Body of pancreas (tissue), 4 donors: ENCODE measurements around the gene APLNR. TPM values are rescaled to one million over a fixed set of nuclear protein-coding genes. Genes with fewer than 3 reads are reported as not detected.

Source experiments
- ATAC-seq: fragments of 150-250 bp; one replicate; pipeline ENCODE4 v1.9.1; 2016
- DNase-seq, 4 donors: peaks; one replicate each; pipeline ENCODE4 v3.0.0-alpha.2; 2019
- H3K27ac ChIP-seq, 4 donors: fragments of 200-600 bp; sonication (generic); 1 replicate in 3 of 4; 2 replicates in 1 of 4; pipeline versions ENCODE4 v1.5.1 to v1.6.1; 2016 to 2019; ENCODE audit warnings: mild to moderate bottlenecking in 1 of 4, mixed read lengths in 1 of 4, moderate library complexity in 1 of 4
- H3K27me3 ChIP-seq, 2 donors: fragments of 200-600 bp; sonication (generic); one replicate each; pipeline ENCODE4 v1.6.0; 2016; ENCODE audit warnings: mild to moderate bottlenecking in 1 of 2
- H3K36me3 ChIP-seq, 2 donors: fragments of 200-600 bp; sonication (generic); replicated peaks in 1 of 2; 2 replicates each; pipeline ENCODE4 v1.5.1; 2016; ENCODE audit warnings: low read depth in 2 of 2; ENCODE audit not compliant: insufficient read depth in 1 of 2
- H3K4me1 ChIP-seq: fragments of 200-600 bp; sonication (generic); one replicate; pipeline ENCODE4 v1.6.0; 2016
- H3K4me3 ChIP-seq, 2 donors: fragments of 200-600 bp; sonication (generic); 1 replicate in 1 of 2; 2 replicates in 1 of 2; pipeline ENCODE4 v1.5.1; 2016 to 2019
- H3K9me3 ChIP-seq, 3 donors: fragments of 200-600 bp; sonication (generic); 1 replicate in 2 of 3; 2 replicates in 1 of 3; pipeline ENCODE4 v1.5.1; 2016
- POLR2A ChIP-seq, 3 donors: fragments of 450-650 bp; IDR thresholded peaks; one replicate each; pipeline ENCODE4 v1.6.1; 2016; ENCODE audit warnings: antibody characterized with exemption in 3 of 3, mild to moderate bottlenecking in 2 of 3
- WGBS, 2 donors: methylation state at CpG; one replicate each; pipeline ENCODE4 v1.1.5; 2017; 5-methylcytosine and 5-hydroxymethylcytosine counted together
- intact Hi-C: fragments of 100-400 bp; cut with DNase I; formaldehyde crosslinking; loops from one replicate; pipeline ENCODE4 v1.15.1; 2023
- total RNA-seq, 2 donors: library from RNA; depleted of rRNA; stranded (reverse); fragments of >200 nt; gene quantifications; one replicate each; pipeline ENCODE4 v1.1.0, GENCODE V29; 2016
- TF ChIP-seq, protein P1 (sequence below), 7 experiments: fragments of 450-650 bp in 4 of 7; fragments of 200-600 bp in 3 of 7; sonication (generic) in 3 of 7; IDR thresholded peaks; one replicate each; pipeline ENCODE4 v1.5.1; 2016 to 2019; ENCODE audit warnings: antibody characterized with exemption in 7 of 7

Gene APLNR
- total RNA-seq, 2 donors from 2014 or later, result 0.66 to 1.3 TPM

DNA sequence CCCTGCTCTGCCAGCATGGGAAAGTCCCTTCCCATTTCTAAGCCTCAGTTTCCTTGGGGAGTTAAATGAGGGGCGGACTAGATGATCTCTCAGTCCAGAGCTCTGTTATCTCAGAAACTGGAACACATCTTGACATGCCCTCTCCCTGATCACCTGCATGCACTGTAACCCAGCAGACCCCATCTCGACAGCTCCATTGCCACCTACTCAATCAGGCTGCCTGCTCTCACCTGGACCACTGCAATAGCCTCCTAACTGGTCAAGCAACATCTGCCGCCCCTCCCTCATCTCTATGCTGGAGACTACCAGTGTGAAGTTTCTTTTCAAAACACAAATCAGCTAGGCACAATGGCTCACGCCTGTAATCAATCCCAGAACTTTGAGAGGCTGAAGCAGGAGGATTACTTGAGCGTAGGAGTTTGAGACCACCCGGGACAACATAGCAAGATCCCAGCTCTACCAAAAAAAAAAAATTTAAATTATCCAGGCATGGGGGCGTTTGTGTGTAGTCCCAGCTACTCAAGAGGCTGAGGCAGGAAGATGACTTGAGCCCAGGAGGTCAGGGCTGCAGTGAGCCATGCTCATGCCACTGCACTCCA is 33.1 kb downstream of the APLNR start:
- TF ChIP-seq, protein P1, sequence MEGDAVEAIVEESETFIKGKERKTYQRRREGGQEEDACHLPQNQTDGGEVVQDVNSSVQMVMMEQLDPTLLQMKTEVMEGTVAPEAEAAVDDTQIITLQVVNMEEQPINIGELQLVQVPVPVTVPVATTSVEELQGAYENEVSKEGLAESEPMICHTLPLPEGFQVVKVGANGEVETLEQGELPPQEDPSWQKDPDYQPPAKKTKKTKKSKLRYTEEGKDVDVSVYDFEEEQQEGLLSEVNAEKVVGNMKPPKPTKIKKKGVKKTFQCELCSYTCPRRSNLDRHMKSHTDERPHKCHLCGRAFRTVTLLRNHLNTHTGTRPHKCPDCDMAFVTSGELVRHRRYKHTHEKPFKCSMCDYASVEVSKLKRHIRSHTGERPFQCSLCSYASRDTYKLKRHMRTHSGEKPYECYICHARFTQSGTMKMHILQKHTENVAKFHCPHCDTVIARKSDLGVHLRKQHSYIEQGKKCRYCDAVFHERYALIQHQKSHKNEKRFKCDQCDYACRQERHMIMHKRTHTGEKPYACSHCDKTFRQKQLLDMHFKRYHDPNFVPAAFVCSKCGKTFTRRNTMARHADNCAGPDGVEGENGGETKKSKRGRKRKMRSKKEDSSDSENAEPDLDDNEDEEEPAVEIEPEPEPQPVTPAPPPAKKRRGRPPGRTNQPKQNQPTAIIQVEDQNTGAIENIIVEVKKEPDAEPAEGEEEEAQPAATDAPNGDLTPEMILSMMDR (IDR thresholded peaks at IDR 0.05), result no peak
- no peak for TF ChIP-seq POLR2A (IDR thresholded peaks at IDR 0.05)
- Histone ChIP-seq H3K9me3 (no peaks in the 10 kb centered on the region), H3K27ac (no peak overlapping the region), H3K4me3 (no peak overlapping the region), H3K36me3 (no peaks in the 10 kb centered on the region), H3K27me3 (no peaks in the 10 kb centered on the region), H3K4me1 (no peaks in the 10 kb centered on the region)
- intact Hi-C loops, result no loop called here
- 46 to 60% methylated on average over 6 to 7 of the region's 7 CpGs for WGBS, 2 donors
- ATAC-seq, result no peak
- DNase-seq, result no peak

DNA sequence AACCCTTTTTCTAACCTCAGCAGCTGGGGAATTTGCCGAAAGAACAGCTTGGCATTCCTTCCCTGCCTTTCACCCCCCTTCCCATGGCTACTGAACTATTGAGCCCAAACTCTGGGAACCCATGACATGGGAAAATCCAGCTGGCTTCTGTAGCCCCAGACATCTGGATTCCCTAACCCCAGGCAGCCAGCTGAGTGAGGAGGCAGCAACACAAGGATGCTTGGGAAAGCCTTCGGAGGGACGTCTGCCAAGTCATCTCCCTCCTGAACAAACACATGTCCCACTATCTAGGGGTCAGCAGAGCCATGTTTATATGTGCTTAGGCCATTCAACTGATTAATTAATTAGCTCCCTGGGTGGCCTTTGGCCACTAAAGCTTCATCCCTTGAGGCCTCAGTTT is 33.7 kb downstream of the APLNR start:
- TF ChIP-seq, protein P1 (IDR thresholded peaks at IDR 0.05), result no peak
- TF ChIP-seq POLR2A (IDR thresholded peaks at IDR 0.05), result no peak
- H3K36me3 ChIP-seq, result no peaks in the 10 kb centered on the region
- no peak overlapping the region for H3K27ac ChIP-seq
- ATAC-seq, result peak; percentile 69
- H3K9me3 ChIP-seq, result no peaks in the 10 kb centered on the region
- WGBS, 2 donors, result 34 to 37% methylated on average over 2 to 3 of the region's 3 CpGs
- H3K27me3 ChIP-seq, result no peaks in the 10 kb centered on the region
- H3K4me1 ChIP-seq, result no peaks in the 10 kb centered on the region
- intact Hi-C loops, result no loop called here
- no peak overlapping the region for H3K4me3 ChIP-seq
- peak; percentile 26 to 63 (median 50) for DNase-seq

DNA sequence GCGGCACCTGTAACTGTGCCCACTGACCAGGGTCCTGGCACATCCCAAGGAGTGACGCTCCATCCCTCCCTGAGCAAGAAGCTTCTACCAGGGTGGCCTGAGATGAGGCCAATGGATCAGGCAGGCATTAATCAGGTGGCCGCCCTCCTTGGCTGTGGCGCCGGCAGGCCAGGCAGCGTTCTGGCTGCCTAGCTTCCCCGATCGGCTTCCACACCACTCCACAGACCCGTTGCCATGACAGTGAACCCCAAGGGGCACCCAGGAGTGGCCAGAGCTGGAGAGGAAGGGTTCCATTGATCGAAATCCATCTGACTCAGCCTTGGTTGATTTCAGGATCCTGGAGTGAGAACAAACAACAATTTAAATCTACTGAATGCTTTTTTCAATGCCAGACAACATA is 34.8 kb downstream of the APLNR start:
- intact Hi-C loops, result no loop called here
- Histone ChIP-seq H3K4me1 (no peaks in the 10 kb centered on the region), H3K9me3 (no peaks in the 10 kb centered on the region), H3K27me3 (no peaks in the 10 kb centered on the region), H3K27ac (no peak overlapping the region), H3K4me3 (no peak overlapping the region), H3K36me3 (no peaks in the 10 kb centered on the region)
- no peak for ATAC-seq
- 52 to 64% methylated on average over 5 to 10 of the region's 10 CpGs for WGBS, 2 donors
- TF ChIP-seq POLR2A (IDR thresholded peaks at IDR 0.05), result no peak
- TF ChIP-seq, protein P1 (IDR thresholded peaks at IDR 0.05), result no peak
- no peak for DNase-seq

DNA sequence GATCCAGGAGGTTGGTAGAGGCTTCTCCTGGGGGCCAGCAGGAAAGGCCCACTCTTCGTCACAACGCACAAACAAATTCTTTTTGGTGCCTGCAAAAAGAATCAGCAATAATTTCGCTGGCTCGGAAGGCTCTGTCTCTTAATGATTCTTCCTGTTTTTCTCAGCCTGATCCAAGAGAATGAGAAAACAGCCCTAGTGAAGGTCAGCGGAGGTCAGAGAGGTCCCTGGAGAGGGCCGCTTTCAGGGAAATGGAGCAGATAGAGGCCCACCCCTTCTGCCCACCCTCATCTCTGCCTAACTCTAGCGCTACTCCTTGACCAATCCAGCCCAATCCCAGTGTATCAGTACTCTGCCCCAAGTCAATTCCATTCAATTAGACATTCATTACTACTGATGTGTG is 36.1 kb downstream of the APLNR start:
- Histone ChIP-seq H3K27ac (no peak overlapping the region), H3K9me3 (no peaks in the 10 kb centered on the region), H3K4me3 (no peak overlapping the region), H3K36me3 (no peaks in the 10 kb centered on the region), H3K4me1 (no peaks in the 10 kb centered on the region), H3K27me3 (no peaks in the 10 kb centered on the region)
- no peak for TF ChIP-seq POLR2A (IDR thresholded peaks at IDR 0.05)
- TF ChIP-seq, protein P1 (IDR thresholded peaks at IDR 0.05), result no peak
- intact Hi-C loops, result no loop called here
- DNase-seq, result no peak
- 62% methylated on average over 7 of the region's 7 CpGs for WGBS, 2 donors
- ATAC-seq, result no peak

DNA sequence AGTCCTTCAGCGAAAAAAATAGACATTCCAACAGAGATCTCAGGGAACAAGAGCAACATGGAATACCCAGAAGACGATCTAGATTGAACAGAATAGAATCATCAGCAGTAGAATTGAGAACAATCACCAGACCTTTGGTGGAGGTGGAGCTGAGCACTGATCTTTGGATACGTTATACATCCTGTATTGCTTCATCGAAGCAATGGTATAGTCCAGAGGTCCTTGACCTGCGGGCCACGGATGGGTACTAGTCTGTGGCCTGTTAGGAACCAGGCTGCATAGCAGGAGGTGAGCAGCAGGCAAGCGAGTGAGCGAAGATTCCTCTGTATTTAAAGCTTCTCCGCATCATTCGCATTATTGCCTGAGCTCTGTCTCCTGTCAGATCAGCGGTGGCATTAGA is 37.7 kb downstream of the APLNR start:
- Histone ChIP-seq H3K4me3 (no peak overlapping the region), H3K9me3 (no peaks in the 10 kb centered on the region), H3K27ac (no peak overlapping the region), H3K36me3 (no peaks in the 10 kb centered on the region), H3K4me1 (no peaks in the 10 kb centered on the region), H3K27me3 (no peaks in the 10 kb centered on the region)
- 78 to 87% methylated on average over 11 of the region's 11 CpGs for WGBS, 2 donors
- DNase-seq, result no peak
- intact Hi-C loops, result no loop called here
- ATAC-seq, result no peak
- TF ChIP-seq, protein P1 (IDR thresholded peaks at IDR 0.05), result no peak
- no peak for TF ChIP-seq POLR2A (IDR thresholded peaks at IDR 0.05)
